Stimulated activated CD4-positive, alpha-beta T cell treated with anti-CD3 and anti-CD28 coated beads, Interleukin-4, amount 100 ng/mL, for 4 hours (primary cell): ENCODE results near the gene TOMT.

Experiments used
- DNase-seq, 2 experiments: peaks; one replicate each; pipeline ENCODE4 v3.0.0-alpha.2; 2020

Gene TOMT, protein sequence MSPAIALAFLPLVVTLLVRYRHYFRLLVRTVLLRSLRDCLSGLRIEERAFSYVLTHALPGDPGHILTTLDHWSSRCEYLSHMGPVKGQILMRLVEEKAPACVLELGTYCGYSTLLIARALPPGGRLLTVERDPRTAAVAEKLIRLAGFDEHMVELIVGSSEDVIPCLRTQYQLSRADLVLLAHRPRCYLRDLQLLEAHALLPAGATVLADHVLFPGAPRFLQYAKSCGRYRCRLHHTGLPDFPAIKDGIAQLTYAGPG

DNA sequence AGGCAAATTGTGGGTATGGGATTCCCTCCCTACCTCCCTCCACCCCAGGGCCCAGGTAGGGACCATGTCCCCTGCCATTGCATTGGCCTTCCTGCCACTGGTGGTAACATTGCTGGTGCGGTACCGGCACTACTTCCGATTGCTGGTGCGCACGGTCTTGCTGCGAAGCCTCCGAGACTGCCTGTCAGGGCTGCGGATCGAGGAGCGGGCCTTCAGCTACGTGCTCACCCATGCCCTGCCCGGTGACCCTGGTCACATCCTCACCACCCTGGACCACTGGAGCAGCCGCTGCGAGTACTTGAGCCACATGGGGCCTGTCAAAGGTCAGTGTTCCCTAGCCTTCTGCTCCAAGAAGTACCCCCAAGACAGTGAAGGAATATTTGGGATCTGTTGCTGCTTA lies at the start of gene TOMT:
Gene TOMT, plus strand, starts transcription at position 37 of the 400 bp plus-strand sequence. Its CDS starts 28 bp downstream, at position 65.
- no peak for DNase-seq

DNA sequence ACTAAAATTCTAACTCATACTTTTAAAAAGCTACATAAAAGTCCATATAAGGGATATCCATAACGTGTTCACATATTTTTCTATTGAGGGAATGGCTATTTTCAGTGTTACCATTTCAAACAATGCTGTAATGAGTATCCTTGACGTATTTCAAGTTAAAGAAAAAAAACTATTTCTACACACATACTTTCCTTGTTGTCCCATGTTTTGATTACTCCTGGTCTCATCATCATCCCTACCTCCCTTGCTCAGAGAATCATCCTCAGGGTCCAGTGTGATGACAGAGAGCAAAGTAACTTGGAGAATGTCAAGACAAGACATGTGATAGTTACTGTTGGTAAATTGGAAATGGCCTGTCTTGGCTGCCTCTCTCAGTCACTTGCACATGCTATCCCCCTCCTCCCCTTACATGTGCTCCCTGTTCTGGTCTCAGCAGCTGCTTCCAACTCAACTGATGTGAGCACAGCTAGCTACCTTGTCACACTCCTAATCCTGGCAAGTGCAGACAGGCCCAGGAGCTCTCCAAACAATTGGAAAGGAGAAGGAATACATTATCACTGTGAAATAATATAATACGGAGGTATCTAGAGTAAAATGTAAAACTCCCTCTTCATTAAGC lies 47.2 kb upstream of the TOMT start:
- DNase-seq: no peak

DNA sequence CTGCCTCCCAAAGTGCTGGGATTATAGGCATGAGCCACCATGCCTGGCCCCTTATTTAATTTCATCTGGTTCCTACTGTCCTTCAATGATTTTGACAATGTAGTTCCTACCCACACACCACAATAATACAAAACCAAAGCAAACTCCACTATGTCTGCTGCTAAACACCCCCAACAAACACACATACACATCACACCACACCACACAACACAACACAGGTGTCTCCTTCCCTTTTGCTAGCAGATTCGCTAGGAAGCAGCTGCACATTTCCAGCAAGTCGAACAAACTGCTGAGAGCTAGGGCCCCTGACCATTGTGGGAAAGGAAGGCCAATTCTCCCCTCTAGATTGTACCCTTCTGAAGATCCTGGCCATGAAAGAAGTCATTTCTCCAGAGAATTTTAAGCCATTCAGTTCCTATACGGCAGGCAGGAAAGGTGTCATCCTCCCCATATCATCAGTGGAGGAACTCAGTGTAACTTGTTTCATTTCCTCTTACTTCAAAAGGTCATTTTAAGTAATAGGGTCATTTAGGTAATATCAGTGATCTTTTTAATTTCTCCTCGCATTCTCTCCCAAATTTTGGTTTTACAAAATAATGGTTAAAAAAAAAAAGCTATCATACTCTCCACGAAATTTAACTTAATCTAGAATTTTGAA lies 43.9 kb upstream of the TOMT start:
- DNase-seq: no peak

DNA sequence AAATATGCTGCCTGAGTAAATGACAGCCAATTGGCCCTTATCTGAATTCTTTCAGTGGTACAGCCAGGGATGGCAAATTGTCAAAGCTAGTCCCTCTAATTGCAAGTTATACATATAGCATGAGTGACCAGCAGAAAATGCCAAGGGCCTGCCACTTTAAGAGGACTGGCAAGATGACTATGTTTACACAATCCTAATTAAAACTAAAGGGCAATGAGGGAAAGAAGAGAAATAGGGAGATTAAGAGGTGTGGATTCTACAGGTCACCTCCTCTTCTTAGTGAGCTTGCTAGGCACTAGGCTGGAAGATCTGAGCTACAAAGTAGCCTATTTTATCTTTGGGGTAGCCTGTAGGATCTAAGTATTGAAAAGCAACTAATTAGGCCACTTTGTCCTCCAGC lies 38.9 kb upstream of the TOMT start:
- no peak for DNase-seq

DNA sequence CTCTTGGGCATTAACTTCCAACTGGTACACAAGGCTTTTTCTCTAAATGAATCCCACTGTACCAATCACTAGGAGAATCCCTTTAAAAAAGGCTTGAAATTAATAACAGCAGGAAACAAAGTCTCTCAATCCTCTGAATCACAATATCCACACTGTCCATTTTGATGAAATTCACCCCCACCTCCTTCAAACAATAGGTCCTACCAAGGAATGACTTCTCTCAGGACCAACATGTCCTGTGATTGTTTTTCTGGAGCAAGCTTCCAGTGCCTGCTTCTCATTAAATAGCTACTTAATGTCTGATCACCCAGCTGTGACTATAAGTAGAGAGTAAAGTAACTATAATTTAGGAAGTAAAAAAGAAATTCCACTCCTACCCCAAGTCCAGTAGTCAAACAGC lies 38.5 kb upstream of the TOMT start:
- no peak for DNase-seq

DNA sequence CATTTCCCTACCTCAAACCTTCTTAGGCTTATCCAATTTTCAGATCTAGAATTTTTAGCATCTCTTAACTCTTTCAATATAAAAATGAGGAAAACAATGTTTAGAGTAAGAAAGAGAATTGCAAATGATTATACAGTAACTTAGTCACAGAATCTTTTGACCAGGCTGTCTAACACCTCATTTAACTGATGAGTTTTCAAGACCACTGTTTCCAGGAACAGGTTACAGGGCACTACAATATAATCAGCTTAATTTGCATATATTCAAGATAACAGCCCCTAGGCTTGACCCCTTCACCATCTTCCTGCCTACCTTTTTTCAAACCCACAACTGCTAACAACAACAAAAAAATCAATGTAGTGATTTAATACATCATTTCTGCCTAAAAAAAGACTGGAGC lies 38.0 kb upstream of the TOMT start:
- no peak for DNase-seq

DNA sequence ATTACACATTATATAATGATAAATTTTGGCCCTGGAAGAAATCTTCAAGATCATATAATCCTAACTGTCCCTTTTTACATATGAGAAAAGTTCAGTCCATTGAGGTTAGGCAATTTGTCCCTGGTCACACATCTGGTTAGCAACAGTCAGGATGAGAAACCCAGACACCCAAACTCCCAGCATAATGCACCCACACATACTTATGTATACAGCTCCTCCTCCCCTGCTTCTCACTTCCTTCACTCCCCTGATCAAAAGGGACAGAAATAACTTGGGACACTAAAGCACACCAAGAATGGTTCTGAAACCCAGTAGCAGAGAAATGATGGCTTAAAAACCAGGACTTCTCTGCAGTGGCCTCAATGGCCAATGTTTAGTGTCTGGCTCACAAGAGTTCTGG lies 36.5 kb upstream of the TOMT start:
- DNase-seq: no peak

DNA sequence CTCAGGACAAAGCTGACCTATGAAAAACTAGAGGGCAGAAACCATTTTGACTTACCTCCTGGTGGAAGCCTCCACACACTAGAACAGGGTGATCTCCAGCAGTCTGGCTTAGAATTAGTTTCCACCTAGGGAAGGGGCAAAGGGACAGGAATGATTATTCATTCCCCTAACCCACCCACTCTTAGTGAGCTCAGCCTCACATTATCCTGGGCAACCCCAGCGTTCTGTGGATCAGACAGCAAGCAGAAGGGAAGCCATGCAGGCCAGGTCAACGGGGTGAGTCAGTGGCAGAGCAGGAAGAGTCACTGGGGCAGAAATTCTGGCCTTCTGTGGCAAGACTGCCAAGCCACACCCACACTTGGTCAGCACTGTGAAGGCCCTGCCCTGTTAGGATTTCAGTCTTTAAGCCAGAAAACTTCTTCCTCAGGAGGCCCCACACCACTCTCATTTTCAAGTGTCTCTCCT lies 35.9 kb upstream of the TOMT start:
- DNase-seq: no peak

DNA sequence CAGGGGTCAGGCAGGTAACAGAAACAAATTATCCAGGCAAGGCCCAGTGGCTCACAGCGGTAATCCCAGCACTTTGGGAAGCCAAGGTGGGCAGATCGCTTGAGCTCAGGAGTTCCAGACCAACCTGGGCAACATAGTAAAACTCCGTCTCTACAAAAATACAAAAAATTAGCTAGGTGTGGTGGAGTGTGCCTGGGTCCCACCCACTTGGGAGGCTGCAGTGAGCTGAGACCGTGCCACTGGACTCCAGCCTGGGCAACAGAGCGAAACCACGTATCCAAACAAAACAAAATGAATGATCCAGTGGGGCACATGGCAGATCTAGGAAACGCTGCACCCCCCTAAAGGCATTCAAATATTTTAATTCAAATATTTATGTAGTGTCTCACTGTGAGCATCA lies 35.2 kb upstream of the TOMT start:
- no peak for DNase-seq

DNA sequence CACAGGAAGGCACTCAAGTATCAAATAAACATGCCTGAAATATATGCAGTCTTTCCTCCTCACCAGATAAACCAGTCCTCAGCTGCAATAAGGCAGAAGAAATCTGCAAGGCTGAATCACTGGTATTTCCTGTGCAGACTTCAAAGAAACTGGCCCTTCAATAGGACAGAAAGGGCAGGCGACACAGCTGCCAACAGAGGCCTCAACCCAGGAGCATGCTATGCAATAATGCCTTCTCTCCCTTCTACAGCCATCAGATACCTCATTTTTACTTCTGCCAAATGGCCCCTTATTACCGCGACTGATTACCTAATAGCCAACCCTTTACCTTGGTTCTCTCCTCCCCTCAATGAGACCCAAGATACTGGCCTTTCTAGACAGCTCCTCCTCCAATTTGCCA lies 33.4 kb upstream of the TOMT start:
- no peak for DNase-seq

DNA sequence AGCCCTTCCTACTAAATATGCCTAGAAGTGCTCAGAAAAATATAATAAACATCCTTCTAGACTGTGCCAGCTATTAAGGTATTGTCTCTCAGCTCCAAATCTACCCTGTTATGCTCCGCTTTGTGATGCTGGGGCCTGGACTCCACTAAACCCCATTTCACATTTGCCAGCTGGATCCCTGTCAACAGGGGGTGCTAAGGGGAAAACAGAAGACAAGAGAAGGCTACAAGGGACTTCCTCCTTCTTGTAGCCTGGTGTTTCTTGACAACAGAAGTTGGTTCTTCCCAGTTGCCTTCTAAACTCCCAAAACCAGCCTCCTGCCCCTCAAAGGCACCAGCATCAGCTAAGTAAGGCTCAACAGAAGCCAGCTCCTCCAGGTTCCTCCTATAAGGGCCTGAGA lies 30.6 kb upstream of the TOMT start:
- no peak for DNase-seq

DNA sequence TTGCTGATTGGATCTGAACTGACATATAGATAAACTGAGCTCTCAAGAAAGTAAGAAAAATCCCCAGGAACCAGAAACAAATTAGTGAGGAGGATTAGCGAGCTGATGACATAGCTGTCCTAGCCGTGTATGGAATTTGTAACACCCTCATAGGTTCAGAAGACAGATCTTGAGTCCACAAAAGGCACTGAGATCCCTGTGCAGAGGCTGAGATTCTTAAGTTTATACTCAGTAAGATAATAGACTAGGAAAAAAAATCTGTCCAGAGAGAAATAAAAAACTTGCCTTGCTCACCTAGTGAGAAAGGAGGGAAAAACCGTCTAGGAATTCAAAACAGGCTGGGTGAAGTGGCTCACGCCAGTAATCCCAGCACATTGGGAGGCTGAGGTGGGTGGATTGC lies 30.0 kb upstream of the TOMT start:
- DNase-seq: no peak

DNA sequence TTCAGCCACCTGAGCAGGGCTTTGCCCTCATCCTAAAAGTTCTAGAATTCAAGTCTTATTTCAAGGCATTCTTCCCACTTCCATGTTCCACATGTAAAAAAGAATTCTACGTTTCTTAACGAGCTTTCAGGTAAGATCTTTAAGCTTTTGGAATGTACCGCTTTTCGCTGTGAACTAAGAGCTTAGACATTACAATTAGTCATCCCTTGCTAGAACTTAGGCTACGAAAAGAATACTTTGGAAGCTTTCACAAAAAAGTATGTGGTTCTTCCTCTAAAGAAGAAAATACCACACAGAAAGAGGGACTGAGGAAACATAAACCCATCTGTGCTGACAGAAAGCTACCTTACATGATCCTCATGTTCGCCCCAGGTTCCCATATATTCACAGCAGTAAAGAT lies 27.2 kb upstream of the TOMT start:
- no peak for DNase-seq

DNA sequence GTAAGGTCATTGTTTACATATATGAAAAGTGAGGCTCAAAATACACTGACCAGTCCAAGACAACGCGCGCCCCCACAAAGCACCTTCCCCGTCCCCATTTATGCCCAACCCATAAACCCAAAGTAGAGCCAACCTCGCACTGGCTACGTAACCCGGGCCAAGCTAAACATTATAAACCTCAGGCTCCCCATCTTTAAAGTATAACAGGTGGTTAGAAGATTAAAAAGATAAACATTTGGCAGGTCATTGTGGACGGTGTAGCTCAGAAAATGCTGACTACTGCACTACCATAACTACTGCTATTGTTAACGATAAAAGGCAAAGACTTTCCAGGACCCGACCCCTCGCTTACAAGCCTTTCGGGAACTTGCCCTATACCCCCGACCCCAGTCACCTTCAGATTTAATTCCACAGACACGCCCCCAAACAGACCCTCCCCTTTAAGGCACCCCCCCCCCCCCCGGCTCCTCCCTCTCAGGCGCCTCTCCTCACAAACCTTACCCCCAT lies 25.9 kb upstream of the TOMT start:
- no peak for DNase-seq

DNA sequence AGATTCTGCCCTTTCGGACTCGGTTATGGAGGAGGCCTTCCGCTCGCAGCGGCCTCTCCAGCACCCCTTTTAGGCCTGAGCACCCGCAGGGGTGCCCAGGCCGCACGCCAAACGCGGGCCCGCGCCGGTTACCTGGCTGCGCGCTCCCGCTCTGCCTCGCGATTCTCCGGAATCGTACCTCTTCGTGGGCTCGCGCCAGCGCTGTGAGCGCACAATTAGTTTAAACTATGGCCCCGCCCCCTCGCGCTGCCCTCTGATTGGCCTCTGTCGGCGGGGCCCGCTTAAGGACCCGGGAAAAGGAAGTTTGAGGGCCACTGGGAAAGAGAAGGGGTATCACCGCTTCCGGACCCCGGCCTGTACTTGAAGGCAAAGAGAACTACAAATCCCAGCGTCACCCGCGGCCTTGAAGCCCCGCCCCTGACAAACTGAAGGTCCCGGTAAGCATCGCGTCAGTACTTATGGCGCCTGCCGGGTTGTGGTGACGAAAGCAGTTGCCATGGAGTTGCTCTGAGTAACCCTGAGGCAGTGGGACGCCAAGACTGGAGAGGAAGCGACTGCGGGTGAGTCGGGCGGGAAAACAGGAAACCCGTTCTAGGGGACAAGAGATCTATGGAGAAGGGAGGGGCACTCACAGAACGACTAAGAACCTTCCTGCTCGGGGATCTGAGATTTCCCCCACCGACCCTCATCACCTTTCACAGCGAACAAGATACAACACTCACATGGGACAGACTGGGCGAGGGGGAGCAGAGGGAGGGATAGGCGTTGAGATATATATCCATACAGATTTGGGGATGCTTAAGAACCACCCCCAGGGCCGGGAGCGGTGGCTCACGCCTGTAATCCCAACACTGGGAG lies 25.2 kb upstream of the TOMT start, which contains the start of the genes LRRC51 and NUMA1:
Gene LRRC51, plus strand, starts transcription at position 525 of the 858 bp plus-strand sequence. CDS start 8,234 bp downstream, outside the sequence.
Gene NUMA1, minus strand, starts transcription at position 217 of the 858 bp plus-strand sequence. CDS start 44,599 bp downstream, outside the sequence.
- peak; percentile 95 to 100 for DNase-seq

DNA sequence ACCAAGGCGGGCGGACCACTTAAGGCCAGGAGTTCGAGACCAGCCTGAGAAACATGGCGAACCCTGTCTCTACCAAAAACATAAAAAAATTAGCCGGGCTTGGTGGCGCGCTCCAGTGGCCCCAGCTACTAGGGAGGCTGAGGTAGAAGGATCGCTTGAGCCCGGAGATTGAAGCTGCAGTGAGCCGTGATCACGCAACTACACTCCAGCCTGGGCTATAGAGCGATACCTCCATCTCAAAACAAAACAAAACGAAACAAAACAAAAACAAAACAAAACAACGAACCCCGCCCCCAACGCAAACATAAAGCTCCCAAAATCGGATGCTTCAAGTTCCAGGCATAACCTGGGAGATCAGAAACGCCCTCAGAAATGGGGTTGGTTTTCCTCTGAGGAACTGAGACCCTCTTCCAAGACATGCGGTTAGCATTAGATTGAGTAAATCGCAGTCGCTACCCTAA lies 24.5 kb upstream of the TOMT start:
- no peak for DNase-seq

DNA sequence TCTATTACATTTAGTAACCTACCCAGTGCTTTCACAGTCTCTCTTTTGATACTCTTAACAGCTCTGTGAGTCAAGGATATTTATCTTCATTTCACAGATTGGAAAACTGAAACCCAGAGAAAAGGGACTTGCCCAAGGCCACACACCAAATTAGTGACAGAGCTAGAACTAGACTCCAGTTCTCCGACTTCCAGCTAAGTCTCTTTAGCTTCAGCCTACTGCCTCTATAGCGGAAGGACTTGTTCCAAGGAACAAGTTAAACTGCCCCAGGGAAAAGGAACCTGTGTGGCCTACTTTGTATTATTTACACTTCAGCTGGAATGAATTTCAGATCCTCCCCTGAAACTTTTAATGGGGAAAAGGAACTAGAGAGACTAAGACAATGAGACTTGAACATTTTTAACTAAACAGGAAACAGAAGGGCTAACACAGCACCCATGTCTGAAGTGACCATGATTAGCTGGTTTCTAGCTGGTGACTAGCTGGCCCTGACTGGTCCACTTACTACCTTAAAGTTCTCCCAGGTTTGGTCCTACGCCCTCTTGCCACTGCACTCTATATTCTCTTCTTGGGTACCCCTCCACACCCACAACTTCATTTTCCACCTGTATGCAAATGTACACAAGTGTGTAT lies 23.8 kb upstream of the TOMT start:
- DNase-seq: no peak

DNA sequence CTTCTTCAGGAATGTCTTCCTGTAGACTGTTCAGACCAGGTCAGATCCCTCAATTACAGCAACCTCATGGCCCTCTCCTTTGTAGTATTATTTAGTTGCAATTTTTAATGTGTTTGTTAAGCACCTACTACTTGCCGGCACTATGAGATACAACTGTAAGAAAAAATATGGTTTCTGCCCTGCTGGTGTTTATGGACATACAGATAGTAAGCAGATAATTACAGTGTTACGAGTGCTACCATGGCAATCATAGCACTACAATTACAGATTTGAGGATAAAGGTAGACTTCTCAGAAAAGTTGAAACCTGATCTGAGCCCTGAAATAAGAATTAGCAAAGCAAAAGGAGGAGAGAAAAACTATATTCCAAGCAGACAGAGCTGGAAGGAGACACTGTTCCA lies 22.3 kb upstream of the TOMT start:
- DNase-seq: no peak

DNA sequence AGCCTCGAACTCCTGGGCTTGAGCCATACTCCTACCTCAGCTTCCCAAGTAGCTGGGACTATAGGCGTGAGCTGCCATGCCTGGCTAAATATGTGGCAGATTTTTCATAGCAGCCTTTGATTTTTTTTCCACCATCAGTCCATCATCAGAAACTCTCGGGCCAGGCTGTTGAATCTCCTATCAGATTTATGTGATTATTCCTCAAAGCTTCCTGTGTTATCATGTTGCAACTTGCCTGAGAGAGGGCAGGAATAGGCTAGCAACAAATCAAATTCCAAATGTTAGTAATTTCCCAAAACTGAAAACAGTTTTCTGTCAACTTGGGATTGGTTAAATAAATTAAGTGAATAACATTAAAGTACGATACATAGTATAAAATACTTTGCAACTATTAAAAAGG lies 21.6 kb upstream of the TOMT start:
- DNase-seq: no peak

DNA sequence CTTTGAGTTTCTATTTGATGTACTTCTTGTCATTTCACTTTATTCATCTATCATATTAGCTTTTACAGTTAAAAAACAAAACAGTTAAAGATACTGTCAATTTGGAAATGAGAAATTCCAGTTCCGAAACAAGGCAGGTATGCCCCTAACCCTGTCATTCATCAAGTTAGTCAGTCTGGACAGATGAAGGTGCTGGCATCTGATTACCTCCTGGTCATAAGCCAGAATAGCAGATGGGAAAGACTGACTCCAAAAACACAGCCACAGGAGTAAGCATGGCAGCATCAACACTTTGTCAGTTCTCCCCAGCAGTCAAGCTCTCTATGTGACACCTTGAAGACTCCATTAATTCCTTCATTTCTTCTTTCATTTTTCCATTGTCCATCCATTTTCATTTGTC lies 20.8 kb upstream of the TOMT start:
- no peak for DNase-seq

DNA sequence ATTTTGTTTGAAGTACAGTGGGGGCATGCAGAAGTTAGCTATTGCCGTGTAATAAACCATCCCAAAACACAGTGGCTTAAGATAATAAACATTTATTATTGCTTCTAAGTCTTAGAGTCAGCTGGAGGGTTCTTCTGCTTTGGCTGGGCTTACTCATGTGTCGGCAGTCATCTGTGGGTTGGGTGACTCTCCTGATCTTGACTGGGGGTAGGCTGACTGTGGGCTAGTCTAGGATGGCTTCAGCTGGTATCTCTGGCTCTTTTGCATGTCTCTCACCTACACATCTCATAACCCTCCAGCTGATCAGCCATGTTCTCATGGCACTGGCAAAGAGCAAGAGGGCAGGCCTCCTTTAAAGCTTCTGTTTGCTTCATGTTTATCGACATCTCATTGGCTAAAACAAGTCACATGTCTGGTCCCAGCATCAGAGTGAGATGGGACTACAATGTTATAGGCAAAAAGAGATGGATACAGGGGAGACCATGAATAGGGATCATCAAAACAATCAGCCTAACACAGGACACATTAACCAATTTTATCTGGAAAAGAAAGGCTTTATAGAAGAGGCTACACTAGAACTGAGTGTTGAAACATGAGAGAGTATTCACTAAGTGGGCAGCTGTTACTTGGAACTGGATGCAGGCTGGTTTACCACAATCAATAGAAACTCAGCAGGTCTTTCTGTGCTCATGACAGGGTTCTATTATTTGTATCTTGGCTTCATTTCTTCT lies 19.9 kb upstream of the TOMT start:
- no peak for DNase-seq
